ENCODE results near the gene MSH6.

The MSH6 gene

DNA sequence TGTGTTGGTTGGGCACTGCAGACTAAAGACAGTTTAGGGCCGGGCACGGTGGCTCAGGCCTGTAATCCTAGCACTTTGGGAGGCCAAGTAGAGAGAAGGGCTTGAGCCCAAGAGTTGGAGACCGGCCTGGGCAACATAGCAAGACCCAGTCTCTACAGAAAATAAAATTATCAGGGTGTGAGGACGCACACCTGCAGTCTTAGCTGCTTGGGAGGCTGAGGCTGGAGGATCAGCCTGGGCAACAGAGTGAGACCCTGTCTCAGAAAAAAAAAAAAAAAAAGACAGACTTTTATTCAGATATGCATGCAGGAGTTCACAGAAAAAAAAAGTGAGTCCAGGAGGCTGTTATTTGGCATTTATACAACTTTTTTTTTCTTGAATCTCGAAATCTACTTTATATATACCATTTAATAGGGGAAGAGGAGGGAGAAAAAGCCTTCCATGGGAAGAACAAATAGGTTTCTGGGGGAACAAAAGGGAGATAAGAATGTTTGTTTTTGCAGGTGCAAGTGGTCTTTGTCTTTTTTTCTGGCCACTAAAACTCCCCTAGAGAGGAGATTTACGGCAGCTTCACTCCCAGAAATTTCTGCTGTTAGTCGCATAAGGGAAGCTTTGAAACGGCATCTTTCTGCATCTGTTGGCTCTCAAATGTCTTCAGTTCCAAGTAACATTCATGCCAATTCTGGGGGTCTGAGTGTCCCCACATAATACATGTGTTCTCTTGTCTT, 4.1 kb upstream of the MSH6 start:
- FAIRE-seq = no peak
- DNase-seq (ENCODE audit: insufficient read length, low spot score) = no peak

DNA sequence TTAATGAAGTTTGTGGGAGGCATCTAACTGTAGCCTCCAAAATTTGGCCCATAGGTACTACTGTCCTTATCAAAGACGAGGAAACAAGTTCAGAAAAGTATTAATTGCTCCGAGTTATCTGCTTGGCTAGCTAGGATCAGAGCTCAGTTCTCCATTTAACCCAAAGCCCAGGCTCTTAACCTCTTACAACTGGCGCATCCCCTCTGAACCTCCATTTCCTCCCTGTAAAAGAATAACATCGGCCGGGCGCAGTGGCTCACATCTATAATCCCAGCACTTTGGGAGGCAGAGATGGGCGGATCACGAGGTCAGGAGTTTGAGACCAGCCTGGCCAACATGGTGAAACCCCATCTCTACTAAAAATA, 3.5 kb upstream of the MSH6 start:
- no peak for DNase-seq (ENCODE audit: insufficient read length, low spot score)
- FAIRE-seq = no peak

DNA sequence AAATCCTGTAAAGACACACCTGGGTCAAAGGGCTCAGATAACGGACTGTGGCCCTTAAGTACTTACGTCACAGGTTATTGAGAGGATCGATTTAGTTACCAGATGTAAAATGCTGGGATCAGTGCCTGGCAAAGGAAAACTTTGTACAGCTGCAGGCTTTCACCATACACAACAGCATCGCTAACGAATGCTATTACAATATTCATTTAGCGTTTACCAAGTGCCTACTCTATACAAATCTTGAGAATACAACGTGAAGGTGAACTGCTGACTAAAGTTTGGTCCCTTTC, 619 bp upstream of the MSH6 start:
- FAIRE-seq = no peak

GRCh38 chr2:47783486-47784351, 774 bp downstream of the MSH6 start:
- no peak for FAIRE-seq
- DNase-seq (ENCODE audit: insufficient read length, low spot score) = peak; percentile 78

More for the DNA sequence above, 619 bp upstream of the MSH6 start:
- no peak for DNase-seq (ENCODE audit: insufficient read length, low spot score)

- no peak for FAIRE-seq
- no peak for DNase-seq (ENCODE audit: insufficient read length, low spot score)
Measured at GRCh38 chr2:47784352-47784851, 1.5 kb downstream of the MSH6 start.

- no peak for FAIRE-seq
- DNase-seq (ENCODE audit: insufficient read length, low spot score) = no peak
Measured at GRCh38 chr2:47785986-47786385, 3.0 kb downstream of the MSH6 start.

DNA sequence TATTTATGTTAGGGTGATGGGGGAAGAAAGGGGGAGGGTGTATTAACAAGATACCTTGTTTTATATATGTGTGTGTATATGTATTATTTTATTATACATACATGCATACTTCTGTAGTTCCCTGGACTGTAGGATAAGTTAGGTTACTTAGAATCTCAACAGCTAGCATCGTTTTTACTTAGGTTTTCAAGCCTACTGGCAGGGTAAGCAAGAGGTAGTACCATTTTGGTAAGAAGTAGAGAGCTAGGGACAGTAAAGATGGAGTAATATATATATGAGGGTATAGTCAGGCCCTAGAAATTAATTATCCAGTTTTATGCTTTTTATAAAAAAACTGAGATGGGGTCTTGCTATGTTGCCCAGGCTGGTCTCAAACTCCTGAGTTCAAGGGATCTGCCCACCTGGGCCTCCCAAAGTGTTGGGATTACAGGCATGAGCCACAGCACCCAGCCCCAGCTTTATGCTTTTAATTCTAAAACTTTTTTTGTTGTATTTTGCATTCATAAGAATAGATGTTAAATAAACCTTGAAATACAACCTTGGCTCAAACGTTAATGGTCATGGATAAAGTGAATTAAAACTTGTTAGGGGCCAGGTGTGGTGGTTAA, 13.2 kb downstream of the MSH6 start:
- DNase-seq (ENCODE audit: insufficient read length, low spot score) (no peak), FAIRE-seq (no peak)

DNA sequence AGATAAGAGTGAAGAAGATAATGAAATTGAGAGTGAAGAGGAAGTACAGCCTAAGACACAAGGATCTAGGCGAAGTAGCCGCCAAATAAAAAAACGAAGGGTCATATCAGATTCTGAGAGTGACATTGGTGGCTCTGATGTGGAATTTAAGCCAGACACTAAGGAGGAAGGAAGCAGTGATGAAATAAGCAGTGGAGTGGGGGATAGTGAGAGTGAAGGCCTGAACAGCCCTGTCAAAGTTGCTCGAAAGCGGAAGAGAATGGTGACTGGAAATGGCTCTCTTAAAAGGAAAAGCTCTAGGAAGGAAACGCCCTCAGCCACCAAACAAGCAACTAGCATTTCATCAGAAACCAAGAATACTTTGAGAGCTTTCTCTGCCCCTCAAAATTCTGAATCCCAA, 15.7 kb downstream of the MSH6 start:
- no peak for DNase-seq (ENCODE audit: insufficient read length, low spot score)

GRCh38 chr2:47799031-47799609, 16.2 kb downstream of the MSH6 start:
- DNase-seq (ENCODE audit: insufficient read length, low spot score) (no peak), FAIRE-seq (no peak)

More for the DNA sequence above, 15.7 kb downstream of the MSH6 start:
- FAIRE-seq = no peak

DNA sequence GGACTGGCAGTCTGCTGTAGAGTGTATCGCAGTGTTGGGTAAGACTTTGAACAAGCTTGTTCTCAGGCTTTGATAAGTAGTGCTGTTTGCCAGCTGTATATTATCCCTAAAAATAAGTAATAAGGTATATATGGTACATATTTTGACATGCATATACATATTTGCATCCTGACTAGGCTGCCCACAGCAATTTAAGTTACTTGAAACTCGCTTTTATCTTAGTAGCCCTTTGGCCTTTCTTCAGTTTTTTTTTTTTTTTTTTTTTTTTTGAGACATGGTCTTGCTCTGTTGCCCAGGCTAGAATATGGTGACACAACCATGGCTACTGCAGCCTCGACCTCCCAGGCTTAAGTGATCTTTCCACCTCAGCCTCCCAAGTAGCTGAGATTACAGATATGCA, 18.2 kb downstream of the MSH6 start:
- FAIRE-seq (no peak), DNase-seq (ENCODE audit: insufficient read length, low spot score) (no peak)

DNA sequence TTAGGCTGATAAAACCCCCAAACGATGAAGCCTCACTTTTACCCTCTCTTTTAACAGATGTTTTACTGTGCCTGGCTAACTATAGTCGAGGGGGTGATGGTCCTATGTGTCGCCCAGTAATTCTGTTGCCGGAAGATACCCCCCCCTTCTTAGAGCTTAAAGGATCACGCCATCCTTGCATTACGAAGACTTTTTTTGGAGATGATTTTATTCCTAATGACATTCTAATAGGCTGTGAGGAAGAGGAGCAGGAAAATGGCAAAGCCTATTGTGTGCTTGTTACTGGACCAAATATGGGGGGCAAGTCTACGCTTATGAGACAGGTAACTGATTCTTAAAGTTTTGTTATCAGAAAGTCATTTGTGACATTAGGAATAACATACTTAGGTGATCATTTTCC, 20.4 kb downstream of the MSH6 start:
- no peak for FAIRE-seq
- no peak for DNase-seq (ENCODE audit: insufficient read length, low spot score)

GRCh38 chr2:47803770-47804169, 20.8 kb downstream of the MSH6 start:
- no peak for FAIRE-seq
- DNase-seq (ENCODE audit: insufficient read length, low spot score) = no peak

GRCh38 chr2:47805850-47806249, 22.9 kb downstream of the MSH6 start:
- FAIRE-seq = no peak
- DNase-seq (ENCODE audit: insufficient read length, low spot score) = no peak

DNA sequence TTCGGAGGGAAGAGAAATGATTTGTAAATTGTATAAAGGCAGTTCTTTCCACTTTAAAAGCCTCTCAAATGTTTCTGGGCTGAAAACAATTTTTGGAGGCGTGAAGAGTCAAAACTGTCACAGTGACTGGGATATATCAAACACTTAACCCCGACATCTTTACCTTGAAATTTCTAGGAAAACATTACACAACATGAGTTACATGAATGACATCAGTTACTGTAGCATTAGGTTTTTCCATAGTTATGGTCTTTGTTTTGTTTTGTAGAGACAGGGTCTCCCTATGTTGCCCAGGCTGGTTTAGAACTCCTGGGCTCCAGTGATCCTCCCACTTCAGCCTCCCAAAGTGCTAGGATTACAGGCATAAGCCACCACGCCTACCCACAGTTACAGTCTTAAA, 25.7 kb downstream of the MSH6 start:
- FAIRE-seq = no peak
- DNase-seq (ENCODE audit: insufficient read length, low spot score) = no peak

DNA sequence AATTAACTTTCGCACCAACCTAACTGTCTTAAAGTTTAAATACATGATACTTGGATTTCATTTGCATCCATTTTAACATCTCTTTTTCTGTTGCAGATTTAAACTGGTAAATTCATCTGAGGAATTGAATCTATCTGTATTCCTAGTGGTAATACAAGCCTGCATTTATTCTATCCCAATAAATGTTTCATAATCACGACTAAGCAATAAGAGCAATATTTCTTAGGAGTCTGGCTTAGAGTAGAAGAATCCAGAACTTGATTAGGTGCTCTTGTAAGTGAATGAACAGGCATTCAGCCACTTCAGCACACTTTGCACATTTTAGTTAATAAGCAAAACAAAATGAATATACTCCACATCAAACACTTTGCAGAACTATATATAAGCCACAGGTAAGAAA, 27.0 kb downstream of the MSH6 start:
- FAIRE-seq = no peak
- no peak for DNase-seq (ENCODE audit: insufficient read length, low spot score)

GRCh38 chr2:47810850-47811249, 27.9 kb downstream of the MSH6 start:
- DNase-seq (ENCODE audit: insufficient read length, low spot score) (no peak), FAIRE-seq (no peak)

DNA sequence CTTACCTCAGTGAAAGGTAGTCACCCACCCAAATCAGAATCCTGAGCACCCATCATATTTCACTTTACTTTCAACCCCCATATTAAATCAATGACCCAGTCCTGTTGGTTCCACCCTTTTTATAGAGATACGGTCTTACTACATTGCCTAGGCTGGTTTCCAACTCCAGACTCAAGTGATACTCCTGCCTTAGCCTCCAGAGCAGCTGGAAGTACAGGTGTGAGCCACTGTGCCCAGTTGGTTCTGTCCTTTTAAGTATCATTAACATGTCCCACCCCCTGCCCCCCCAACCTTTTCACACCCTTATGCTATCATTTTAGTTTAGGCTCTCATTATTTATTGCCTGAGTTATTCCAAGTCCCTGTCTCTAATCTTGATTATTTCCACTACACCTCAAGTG, 28.7 kb downstream of the MSH6 start:
- FAIRE-seq = no peak
- no peak for DNase-seq (ENCODE audit: insufficient read length, low spot score)

- DNase-seq (ENCODE audit: insufficient read length, low spot score) (no peak), FAIRE-seq (no peak)
Measured at GRCh38 chr2:47815764-47816163, 32.8 kb downstream of the MSH6 start.

DNA sequence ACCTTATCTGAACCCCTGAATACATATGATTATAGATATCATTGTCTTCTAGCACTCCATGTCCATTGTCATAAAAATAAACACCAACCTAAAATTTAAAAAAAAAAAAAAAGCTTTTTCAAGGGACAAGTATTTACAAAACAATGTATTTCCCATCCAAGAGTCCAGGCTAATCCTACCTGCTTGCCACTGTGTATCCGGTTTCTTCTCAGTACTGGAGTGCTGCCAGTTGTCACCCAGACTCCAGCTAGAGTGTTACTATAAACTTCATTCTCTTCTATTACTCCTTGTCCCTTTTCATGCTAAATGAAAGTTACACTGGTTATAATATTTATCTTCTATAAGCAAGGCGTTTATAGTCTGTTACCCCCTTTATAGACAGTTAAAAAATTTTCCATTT, 35.8 kb downstream of the MSH6 start:
- DNase-seq (ENCODE audit: insufficient read length, low spot score) (no peak), FAIRE-seq (no peak)

DNA sequence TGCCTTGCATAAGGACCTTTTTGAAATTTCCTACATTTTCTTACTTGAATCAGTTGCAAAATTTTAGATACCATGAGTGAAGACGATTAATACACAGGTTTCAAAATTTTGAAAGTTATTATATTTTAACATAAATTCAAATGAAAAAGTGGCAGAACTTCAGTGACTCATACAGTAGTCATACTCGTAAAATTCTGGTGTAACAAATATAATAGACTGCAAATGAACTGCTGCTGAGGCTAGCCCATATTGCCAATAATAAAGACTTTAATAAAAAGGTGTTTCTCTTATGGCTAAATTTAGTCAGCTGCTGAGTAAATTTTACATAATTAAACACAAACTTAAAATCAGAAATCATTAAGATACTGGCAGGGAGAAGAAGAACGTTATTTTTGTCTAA, 36.9 kb downstream of the MSH6 start:
- no peak for FAIRE-seq

GRCh38 chr2:47822518-47822917, 39.6 kb downstream of the MSH6 start:
- no peak for DNase-seq (ENCODE audit: insufficient read length, low spot score)
- no peak for FAIRE-seq

More for the DNA sequence above, 36.9 kb downstream of the MSH6 start:
- DNase-seq (ENCODE audit: insufficient read length, low spot score) = peak; percentile 14
